NT2/D1 (cell line): ENCODE data around the gene CRB2.

Source experiments
- SUZ12 ChIP-seq: IDR thresholded peaks from 2 replicates; pipeline ENCODE4 v1.6.1; 2011; ENCODE audit not compliant: insufficient read length, insufficient read depth; ENCODE audit errors: extremely low read depth
- YY1 ChIP-seq: IDR thresholded peaks from 2 replicates; pipeline ENCODE4 v1.6.1; 2011; ENCODE audit not compliant: insufficient read length, insufficient read depth
- ZNF274 ChIP-seq: IDR thresholded peaks from 2 replicates; pipeline ENCODE4 v1.6.1; 2011; ENCODE audit warnings: mild to moderate bottlenecking, low read depth, low read length

DNA sequence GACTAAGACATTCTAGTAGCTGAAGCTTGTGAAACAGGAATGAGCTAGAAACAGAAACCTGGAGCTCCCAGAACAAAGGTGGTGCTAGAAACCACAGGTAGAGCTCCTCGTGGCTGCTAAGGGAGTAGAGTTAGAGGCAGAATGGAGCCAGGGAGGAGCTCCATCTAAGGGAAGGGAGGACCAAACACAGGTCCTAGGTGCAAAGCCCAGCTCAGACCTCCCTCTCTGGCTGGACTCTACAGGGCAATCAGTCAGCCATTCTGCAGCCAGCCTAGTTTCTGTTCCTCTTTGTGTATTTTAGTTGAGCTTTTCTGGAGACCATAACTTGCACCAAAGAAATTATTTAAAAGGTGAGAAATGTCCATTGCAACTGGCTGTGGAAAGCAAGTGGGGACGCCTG, 70.4 kb downstream of the CRB2 start:
- TF ChIP-seq YY1 (no peak), SUZ12 (no peak), ZNF274 (no peak)
